DMS53 treated with DMSO at 0.1 percent for 48 hours (cell line): Measurements from ENCODE around the gene FOXJ3.

ENCODE experiments used
- DNase-seq: peaks from one replicate; lab custom pipeline; 2025; ENCODE audit not compliant: unreplicated experiment; lab: John Stamatoyannopoulos, UW

FOXJ3 gene

GRCh38 chr1:42311897-42312296 is 23.1 kb downstream of the FOXJ3 start:
- DNase-seq: no peak

- DNase-seq: no peak
Measured at GRCh38 chr1:42311138-42311537, 23.9 kb downstream of the FOXJ3 start.

DNA sequence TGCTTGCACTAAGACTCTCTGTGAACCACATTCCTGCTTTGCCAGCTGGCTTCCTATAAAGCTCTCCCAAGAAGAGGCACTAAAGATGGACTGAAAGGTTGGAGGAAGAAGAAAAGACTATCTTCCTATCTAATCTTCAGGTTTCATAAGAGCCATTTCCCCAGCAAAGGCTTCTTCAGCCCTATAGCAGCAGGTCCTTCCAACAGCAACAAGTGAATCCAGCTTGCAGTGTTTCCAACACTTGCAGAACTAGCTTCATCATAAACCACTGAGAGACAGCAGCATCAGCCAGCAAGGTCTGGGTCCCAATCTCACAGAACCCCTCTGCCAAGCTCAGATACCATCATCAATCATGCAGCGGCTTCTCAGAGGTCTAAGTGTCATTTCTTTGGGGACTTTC is 28.1 kb downstream of the FOXJ3 start:
- DNase-seq: no peak

- DNase-seq: no peak
Measured at GRCh38 chr1:42305639-42306038, 29.4 kb downstream of the FOXJ3 start.

- peak; percentile 7 for DNase-seq
Measured at GRCh38 chr1:42302034-42302433, 33.0 kb downstream of the FOXJ3 start.

DNA sequence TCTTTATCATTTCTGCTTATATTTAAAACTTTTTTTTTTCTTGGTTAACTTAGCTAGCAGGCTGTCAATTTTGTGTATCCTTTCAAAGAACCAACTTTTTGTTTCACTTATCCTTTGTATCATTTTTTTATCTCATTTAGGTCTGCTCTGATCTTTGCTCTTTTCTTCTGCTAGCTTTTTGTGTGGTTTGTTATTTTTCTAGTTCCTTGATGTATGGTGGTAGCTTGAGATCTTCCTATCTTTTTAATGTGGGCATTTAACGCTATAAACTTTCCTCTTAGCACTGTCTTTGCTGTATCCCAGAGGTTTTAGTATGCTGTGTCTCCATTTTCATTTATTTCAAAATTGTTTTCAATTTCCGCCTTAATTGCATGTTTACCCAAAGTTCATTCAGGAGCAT is 36.5 kb downstream of the FOXJ3 start:
- DNase-seq: no peak

DNA sequence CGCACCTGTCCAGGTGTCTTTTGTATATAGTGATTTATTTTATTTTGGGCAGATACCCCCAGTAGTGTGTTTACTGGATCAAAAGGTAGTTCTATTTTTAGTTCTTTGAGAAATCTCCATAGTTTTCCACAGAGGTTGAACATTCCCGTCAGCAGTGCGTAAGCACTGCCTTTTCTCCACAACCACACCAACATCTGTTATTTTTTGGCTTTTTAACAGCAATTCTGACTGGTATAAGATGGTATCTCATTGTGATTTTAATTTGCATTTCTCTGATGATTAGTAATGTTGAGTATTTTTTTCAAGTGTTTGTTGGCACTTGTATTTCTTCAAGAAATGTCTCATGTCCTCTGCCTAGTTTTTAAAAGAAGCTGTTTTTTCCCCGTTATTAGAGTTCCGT is 39.2 kb downstream of the FOXJ3 start:
- no peak for DNase-seq

DNA sequence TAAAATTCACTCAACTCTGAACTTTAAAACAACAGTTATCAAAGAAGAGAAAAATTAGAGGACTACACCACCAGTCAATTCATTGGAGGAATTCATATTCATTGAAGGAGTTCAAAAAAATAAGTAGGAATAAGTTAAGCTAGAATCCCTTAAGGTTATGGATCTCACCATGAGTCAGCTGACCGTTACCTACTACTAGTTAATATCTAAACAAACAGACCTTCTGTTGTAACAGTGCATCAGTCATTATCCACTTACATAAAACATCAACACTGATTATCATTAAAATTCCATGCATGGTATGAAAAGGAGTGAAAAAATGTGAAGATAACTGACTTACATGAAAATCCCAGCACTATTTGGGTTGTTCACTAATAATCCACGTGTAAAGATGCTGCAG is 44.9 kb downstream of the FOXJ3 start:
- DNase-seq: no peak

DNA sequence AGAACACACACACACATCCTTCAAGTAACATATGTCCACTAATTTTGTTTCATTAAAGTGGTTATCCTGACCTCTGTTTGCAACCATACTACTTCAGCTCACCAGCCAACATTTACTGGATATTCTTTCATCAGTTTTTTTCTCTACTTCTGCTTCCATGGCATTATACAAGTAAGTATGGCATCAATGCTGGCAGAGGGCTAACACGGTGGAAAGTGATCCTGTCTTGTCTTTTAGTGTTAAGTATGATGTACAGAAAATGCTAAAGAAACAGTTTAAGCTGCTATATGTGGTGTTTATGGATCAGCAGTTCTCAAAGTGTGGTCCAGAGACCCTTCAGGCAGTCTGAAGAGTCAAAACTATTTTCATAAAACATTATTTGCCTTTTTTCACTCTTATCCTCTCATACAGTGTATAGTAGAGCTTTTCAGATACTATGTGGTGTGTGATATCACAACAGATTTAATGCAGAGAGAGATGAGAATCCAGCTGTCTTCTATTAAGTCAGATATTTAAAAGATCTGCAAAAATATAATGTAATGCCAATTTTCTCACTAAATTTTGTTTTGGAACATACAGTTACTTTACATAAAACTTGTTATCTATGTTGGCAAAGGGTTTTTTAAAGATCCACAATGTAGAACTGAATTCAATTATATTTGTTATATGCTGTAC is 46.6 kb downstream of the FOXJ3 start:
- no peak for DNase-seq

DNA sequence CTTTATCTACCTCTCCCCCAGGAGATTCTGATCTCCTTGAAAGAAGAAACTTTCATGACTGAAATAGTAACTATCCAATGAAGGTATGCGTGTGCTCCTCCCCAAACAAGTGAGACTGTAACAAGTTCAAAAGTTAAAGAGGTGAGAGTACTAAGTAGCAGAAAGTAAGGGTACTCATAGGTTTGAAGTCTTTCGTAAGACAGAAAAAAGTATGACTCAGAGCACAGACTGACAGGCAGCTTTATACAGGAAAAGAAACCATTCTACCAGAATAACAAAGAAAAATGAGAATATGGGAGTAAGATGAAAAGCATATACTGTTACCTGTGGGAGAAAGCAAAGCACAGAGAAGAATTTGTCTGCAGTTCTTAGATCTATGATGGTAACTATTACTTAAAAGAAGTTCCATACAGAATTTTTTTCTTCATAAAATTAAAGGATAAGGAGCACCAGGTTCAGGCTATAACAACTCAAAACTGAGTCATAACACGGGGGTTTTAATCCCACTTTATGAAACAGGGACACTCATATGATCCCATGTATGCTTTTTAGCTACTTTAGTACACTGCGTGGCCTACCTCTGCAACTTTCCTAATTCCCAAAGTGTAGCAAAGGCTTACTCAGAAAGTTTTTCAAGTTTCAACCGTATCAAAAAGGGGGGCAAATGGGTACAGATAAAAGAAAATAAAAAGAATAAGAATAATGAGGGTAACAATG is 52.0 kb downstream of the FOXJ3 start:
- DNase-seq: no peak

- DNase-seq: no peak
Measured at GRCh38 chr1:42282024-42282579, 52.9 kb downstream of the FOXJ3 start.

- no peak for DNase-seq
Measured at GRCh38 chr1:42280821-42281220, 54.2 kb downstream of the FOXJ3 start.

DNA sequence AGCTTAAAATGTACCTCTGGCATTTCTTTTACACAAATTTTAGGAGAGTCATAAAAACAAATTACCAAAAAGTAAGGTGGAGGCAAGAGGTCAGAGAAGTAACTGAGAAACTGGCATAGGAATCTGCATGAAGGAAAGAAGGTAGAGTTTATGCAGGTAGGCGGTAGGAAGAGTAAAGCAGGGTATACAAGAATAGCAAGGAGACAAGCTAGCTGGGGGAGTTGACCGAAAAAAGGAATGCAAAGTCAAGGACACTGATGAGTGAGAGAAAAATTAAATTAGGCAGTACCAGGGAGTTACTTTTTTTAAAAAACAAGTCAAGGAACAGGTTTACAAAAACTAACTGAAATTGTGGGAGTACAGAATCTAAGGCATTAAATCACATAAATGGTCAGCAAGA is 56.0 kb downstream of the FOXJ3 start:
- DNase-seq: no peak

DNA sequence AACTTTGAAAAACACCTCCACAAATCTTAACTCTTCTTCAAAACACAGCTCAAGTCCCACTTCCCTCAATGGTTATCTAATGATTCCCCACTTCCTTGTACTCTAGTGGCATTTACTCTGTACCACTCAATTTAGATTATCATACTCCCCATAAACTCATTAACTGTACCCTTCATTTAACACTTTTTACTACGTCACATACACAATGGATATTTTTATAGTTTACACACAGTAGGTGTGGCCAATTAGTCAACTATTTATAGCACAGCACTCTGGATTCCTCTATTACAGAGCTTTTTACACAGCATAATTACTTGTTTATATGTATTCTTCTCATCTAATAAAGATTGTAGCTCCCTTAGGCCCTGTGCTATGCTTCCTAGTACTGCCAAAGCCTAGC is 62.1 kb downstream of the FOXJ3 start:
- no peak for DNase-seq

DNA sequence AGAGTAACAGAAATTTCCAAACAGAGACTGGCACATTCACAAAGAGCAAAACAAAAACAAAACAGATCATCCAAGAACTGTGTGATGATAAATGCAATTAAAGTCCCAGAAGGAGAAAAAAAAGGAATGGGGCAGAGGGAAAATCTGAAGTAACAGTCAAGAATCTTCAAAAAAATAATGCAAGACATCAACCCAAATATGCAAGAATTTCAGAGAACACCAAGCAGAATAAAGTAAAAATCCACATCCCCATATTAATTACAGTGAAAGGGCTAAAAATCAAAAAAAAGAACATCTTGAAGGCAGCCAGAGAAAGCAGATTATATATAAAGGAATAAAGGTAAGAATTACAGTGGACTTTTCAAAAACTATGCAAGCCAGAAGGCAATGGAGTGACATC is 67.1 kb downstream of the FOXJ3 start:
- no peak for DNase-seq

GRCh38 chr1:42266253-42267135 is 68.5 kb downstream of the FOXJ3 start:
- no peak for DNase-seq

DNA sequence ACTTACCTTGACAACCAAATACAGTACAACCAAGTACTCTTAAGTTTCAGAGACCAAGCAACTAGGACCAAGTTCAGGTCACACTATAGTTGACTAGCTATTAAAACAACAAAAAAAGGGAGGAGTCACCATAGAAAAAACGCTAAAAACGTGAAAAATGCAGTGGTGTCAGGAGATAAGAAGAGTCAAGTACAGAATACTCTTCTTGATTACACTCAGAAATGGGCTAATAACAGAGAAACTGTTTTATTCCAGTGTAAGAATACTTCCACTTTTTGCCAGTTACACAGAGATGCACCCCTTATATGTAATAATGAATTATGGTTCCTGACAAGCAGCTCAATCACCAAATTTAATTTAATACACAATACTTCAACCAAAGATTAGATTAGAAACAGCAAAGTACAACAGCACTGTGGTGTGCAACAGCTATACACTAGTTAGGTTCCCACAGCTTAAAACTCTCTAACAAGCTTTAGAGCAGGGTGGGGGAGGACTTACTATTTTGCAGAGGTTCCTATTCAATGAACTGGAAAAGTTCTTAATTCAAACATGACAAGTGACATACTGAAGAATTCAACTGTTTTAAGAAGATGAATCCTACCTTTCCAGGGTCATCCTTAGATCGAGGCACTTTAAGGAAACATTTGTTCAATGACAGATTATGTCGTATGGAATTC is 70.4 kb downstream of the FOXJ3 start:
- no peak for DNase-seq

GRCh38 chr1:42263019-42263418 is 72.0 kb downstream of the FOXJ3 start:
- no peak for DNase-seq

DNA sequence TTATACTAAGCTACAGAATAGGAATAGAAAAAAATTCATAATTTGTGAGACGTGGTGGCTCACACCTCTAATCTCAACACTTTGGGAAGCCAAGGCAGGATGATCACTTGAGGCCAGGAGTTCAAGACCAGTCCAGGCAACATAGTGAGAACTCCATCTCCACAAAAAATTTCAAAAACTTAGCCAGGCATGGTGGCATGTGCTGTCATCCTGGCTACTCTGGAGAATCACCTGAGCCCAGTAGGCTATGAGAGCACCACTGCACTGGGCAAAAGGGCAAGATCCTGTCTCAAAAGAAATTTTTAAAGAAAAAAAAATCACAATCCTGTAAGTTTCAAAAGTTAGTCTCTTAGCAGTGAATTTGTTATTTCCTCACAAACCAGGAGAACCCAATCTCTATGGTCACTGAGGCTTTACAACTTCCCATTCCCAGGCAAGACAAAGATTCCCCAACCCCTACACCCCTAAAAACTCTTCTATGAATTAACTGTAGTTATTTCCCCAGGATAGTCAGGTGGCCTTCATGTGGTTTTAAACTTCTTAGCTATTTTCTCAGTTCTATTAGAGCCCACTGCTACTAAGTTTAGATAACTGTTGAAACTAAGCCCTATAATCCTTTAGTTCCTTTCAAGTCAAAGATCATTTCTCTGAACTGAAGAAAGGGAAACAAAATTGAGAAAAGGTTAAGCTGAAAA is 74.5 kb downstream of the FOXJ3 start:
- DNase-seq: no peak

DNA sequence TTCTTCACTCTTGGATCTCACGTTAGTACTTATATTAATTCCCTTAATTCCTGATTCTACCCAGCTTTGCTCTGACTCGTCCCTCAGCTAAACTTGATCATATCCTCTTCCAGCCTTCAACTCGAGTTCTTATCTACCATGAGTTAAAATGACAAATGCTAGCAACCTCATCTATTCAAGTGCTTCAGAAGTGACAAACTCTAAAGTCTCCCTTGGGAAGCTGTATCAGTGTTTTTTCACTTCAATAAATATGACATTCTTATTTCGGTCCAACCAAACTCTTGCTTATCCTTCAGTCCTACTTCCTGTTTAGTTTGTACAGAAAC is 75.3 kb downstream of the FOXJ3 start:
- DNase-seq: no peak
